Uterus (tissue), 2 donors: ENCODE data around the gene OR5K1.

Experiments
- POLR2A ChIP-seq, 2 donors: fragments of 450-650 bp; IDR thresholded peaks; one replicate each; pipeline ENCODE4 v1.6.1; 2016; ENCODE audit warnings: antibody characterized with exemption in 2 of 2, mild to moderate bottlenecking in 1 of 2, moderate library complexity in 1 of 2
- TF ChIP-seq, protein P1 (sequence below), 4 experiments: fragments of 200-600 bp in 2 of 4; fragments of 450-650 bp in 2 of 4; sonication (generic) in 2 of 4; IDR thresholded peaks; one replicate each; pipeline ENCODE4 v1.5.1; 2016 to 2019; ENCODE audit warnings: antibody characterized with exemption in 4 of 4, mild to moderate bottlenecking in 2 of 4, moderate library complexity in 1 of 4

DNA sequence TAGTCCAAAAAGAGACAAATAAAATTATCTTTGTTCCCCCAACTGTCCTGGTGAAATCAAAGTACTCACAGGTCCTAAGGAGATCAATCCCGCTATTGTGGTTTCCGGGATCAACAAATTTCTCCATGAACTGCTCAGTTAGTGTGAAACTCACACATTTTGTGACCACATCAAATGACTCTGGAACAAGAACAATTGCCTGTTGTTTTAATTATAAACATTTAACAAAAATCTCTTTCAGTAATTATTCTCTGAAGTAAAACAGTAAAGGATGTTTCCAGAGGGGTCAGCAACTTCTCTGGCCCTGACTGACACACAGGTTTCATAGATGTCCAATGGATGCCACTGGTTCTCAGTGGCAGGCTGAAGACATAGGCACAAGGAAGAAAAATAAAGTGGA is 55.8 kb downstream of the OR5K1 start:
- TF ChIP-seq POLR2A (IDR thresholded peaks at IDR 0.05): no peak
- TF ChIP-seq, protein P1, sequence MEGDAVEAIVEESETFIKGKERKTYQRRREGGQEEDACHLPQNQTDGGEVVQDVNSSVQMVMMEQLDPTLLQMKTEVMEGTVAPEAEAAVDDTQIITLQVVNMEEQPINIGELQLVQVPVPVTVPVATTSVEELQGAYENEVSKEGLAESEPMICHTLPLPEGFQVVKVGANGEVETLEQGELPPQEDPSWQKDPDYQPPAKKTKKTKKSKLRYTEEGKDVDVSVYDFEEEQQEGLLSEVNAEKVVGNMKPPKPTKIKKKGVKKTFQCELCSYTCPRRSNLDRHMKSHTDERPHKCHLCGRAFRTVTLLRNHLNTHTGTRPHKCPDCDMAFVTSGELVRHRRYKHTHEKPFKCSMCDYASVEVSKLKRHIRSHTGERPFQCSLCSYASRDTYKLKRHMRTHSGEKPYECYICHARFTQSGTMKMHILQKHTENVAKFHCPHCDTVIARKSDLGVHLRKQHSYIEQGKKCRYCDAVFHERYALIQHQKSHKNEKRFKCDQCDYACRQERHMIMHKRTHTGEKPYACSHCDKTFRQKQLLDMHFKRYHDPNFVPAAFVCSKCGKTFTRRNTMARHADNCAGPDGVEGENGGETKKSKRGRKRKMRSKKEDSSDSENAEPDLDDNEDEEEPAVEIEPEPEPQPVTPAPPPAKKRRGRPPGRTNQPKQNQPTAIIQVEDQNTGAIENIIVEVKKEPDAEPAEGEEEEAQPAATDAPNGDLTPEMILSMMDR (IDR thresholded peaks at IDR 0.05): no peak
